HG03469 (cell line): ENCODE data around the gene PHF2.

Experiments
- ATAC-seq: cut with Tn5 transposase; IDR thresholded peaks from one replicate; pipeline ENCODE4 v1.9.1; 2021; ENCODE audit warnings: mild to moderate bottlenecking, moderate library complexity, moderate number of reproducible peaks; ENCODE audit not compliant: unreplicated experiment

The PHF2 gene

GRCh38 chr9:93598647-93599241 is 22.4 kb downstream of the PHF2 start:
- no peak for ATAC-seq

- ATAC-seq, result no peak
These were observed 23.4 kb downstream of the PHF2 start for GRCh38 chr9:93599571-93600403.

- no peak for ATAC-seq
These were observed 24.1 kb downstream of the PHF2 start for GRCh38 chr9:93600504-93600903.

- no peak for ATAC-seq
These were observed 24.7 kb downstream of the PHF2 start for GRCh38 chr9:93601063-93601462.

- no peak for ATAC-seq
These were observed 25.3 kb downstream of the PHF2 start for GRCh38 chr9:93601666-93602065.

- ATAC-seq, result no peak
These were observed 26.6 kb downstream of the PHF2 start for GRCh38 chr9:93603011-93603410.

- ATAC-seq, result no peak
These were observed 27.5 kb downstream of the PHF2 start for GRCh38 chr9:93603906-93604326.

- ATAC-seq, result no peak
These were observed 29.8 kb downstream of the PHF2 start for GRCh38 chr9:93606187-93606586.

GRCh38 chr9:93610206-93610605 is 33.8 kb downstream of the PHF2 start:
- no peak for ATAC-seq

- no peak for ATAC-seq
These were observed 35.8 kb downstream of the PHF2 start for GRCh38 chr9:93612052-93612795.

GRCh38 chr9:93612796-93613154 is 36.4 kb downstream of the PHF2 start:
- no peak for ATAC-seq

GRCh38 chr9:93613174-93613573 is 36.8 kb downstream of the PHF2 start:
- ATAC-seq, result no peak

GRCh38 chr9:93613791-93614190 is 37.4 kb downstream of the PHF2 start:
- ATAC-seq, result no peak

- no peak for ATAC-seq
These were observed 38.6 kb downstream of the PHF2 start for GRCh38 chr9:93614830-93615468.

- ATAC-seq, result no peak
These were observed 39.7 kb downstream of the PHF2 start for GRCh38 chr9:93616044-93616443.

- ATAC-seq, result no peak
These were observed 40.9 kb downstream of the PHF2 start for GRCh38 chr9:93617273-93617672.

GRCh38 chr9:93619272-93619775 is 42.9 kb downstream of the PHF2 start:
- no peak for ATAC-seq

GRCh38 chr9:93620041-93620506 is 43.7 kb downstream of the PHF2 start:
- ATAC-seq, result no peak

GRCh38 chr9:93620881-93621820 is 44.8 kb downstream of the PHF2 start:
- ATAC-seq, result no peak

- no peak for ATAC-seq
These were observed 45.5 kb downstream of the PHF2 start for GRCh38 chr9:93621922-93622321.
